HG03460 (cell line): Measurements from ENCODE around the gene RASAL1.
A peak's percentile ranks its signal among the peaks of the same experiment; 100 is the strongest.

ENCODE experiments used
- ATAC-seq: cut with Tn5 transposase; IDR thresholded peaks from one replicate; pipeline ENCODE4 v1.9.1; 2021; ENCODE audit not compliant: unreplicated experiment

Gene RASAL1

GRCh38 chr12:113135178-113136127 lies at the start of gene RASAL1:
Gene RASAL1 (minus strand): TSS chr12:113135761. CDS start chr12:113135462, 299 bp downstream.
- ATAC-seq, result no peak

GRCh38 chr12:113184900-113185179 lies 49.3 kb upstream of the RASAL1 start:
- ATAC-seq, result peak; percentile 81

GRCh38 chr12:113184098-113184899 lies 48.7 kb upstream of the RASAL1 start:
- peak; percentile 40 for ATAC-seq

- no peak for ATAC-seq
Observed at GRCh38 chr12:113183030-113183589, 47.5 kb upstream of the RASAL1 start.

- ATAC-seq, result no peak
Observed at GRCh38 chr12:113181975-113182374, 46.4 kb upstream of the RASAL1 start.

- no peak for ATAC-seq
Observed at GRCh38 chr12:113180333-113180732, 44.8 kb upstream of the RASAL1 start.

- ATAC-seq, result no peak
Observed at GRCh38 chr12:113179023-113179422, 43.5 kb upstream of the RASAL1 start.

- ATAC-seq, result no peak
Observed at GRCh38 chr12:113174461-113175384, 39.2 kb upstream of the RASAL1 start.

- ATAC-seq, result peak; percentile 75
Observed at GRCh38 chr12:113173081-113173698, 37.6 kb upstream of the RASAL1 start.

- no peak for ATAC-seq
Observed at GRCh38 chr12:113172185-113172584, 36.6 kb upstream of the RASAL1 start.

- no peak for ATAC-seq
Observed at GRCh38 chr12:113171543-113171942, 36.0 kb upstream of the RASAL1 start.

GRCh38 chr12:113170926-113171325 lies 35.4 kb upstream of the RASAL1 start:
- no peak for ATAC-seq

GRCh38 chr12:113170457-113170856 lies 34.9 kb upstream of the RASAL1 start:
- ATAC-seq, result no peak

- ATAC-seq, result no peak
Observed at GRCh38 chr12:113169697-113170096, 34.1 kb upstream of the RASAL1 start.

- ATAC-seq, result no peak
Observed at GRCh38 chr12:113167868-113168267, 32.3 kb upstream of the RASAL1 start.

- ATAC-seq, result no peak
Observed at GRCh38 chr12:113165521-113166450, 30.2 kb upstream of the RASAL1 start.

- no peak for ATAC-seq
Observed at GRCh38 chr12:113164014-113164413, 28.5 kb upstream of the RASAL1 start.

GRCh38 chr12:113163030-113163360 lies 27.4 kb upstream of the RASAL1 start:
- no peak for ATAC-seq
